ENCODE data around the gene MBD5.

MBD5 gene

GRCh38 chr2:148560496-148560895 is 539.6 kb downstream of the MBD5 start:
- CTCF ChIA-PET: no interaction called here
- no peak overlapping the region for H3K27ac ChIP-seq
- TF ChIP-seq CTCF (conservative IDR thresholded peaks at IDR 0.05; ENCODE audit: low read depth): no peak
- no peak for DNase-seq (ENCODE audit: low spot score)
- POLR2A ChIA-PET (ENCODE audit: low non-redundant PET): no interaction called here

- no peak for DNase-seq (ENCODE audit: low spot score)
- TF ChIP-seq CTCF (conservative IDR thresholded peaks at IDR 0.05; ENCODE audit: low read depth): no peak
- no peak overlapping the region for H3K27ac ChIP-seq
- ChIA-PET CTCF (no interaction called here), POLR2A (ENCODE audit: low non-redundant PET) (no interaction called here)
These were observed 540.5 kb downstream of the MBD5 start for GRCh38 chr2:148561389-148561788.

GRCh38 chr2:148565272-148565894 is 544.5 kb downstream of the MBD5 start:
- TF ChIP-seq CTCF (conservative IDR thresholded peaks at IDR 0.05; ENCODE audit: low read depth): no peak
- ChIA-PET POLR2A (ENCODE audit: low non-redundant PET) (no interaction called here), CTCF (interaction anchor here (0.6 to 0.8 kb wide), 2 partner anchors 20 to 233 kb away, joined by 3 to 4 read pairs; no protein-coding TSS in a partner anchor)
- H3K27ac ChIP-seq: no peak overlapping the region
- DNase-seq (ENCODE audit: low spot score): no peak
